ENCODE results near the gene C12orf76. TPM values are rescaled to one million over a fixed set of nuclear protein-coding genes. Genes with fewer than 3 reads are reported as not detected.
A peak's percentile ranks its signal among the peaks of the same experiment; 100 is the strongest.

Gene C12orf76
- total and polyA plus RNA-seq, 10 of the 15 experiments (the other 5 are each of a cell fraction or from before 2014, with no cell fraction given): 3.6 to 20.4 (median 10.7) TPM

DNA sequence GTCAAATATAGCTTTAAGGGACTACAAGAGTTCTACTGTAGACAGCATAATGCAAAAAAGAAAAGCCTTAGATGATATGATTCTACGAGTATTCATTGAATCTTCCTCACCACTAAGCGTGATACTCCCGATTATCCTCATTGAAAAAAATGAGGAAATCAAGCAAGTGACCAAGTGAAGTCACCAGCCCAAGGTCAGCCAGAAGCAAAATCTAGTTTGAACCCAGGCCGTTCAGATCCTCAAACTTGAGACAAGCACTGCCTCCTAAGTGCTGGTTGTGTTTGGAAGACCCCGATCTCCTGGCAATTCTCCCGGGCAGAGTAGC, 53.0 kb downstream of the C12orf76 start:
- in situ Hi-C loops (cut with MboI) (no loop called here), intact Hi-C loops (cut with micrococcal nuclease; ENCODE audit: unreplicated experiment) (no loop called here)
- Histone ChIP-seq H3K27me3 (replicated peaks in 1 of 2; ENCODE audit: control insufficient read depth in 2 of 2, insufficient read depth in 2 of 2, low read length in 1 of 2) (no peaks in the 10 kb centered on the region), H4K20me1 (ENCODE audit: control insufficient read depth, insufficient read depth) (no peaks in the 10 kb centered on the region), H3K79me2 (ENCODE audit: control insufficient read depth, insufficient read depth, low read length) (peaks cover 60% of the 10 kb centered on the region), H3K9ac (ENCODE audit: control insufficient read depth, insufficient read depth, low read length) (peak overlapping the region; percentile 89), H3K4me1 (ENCODE audit: control insufficient read depth, insufficient read depth, low read length) (peaks cover 5% of the 10 kb centered on the region; the same call in 1 of the 2 replicates), H3K36me3 (ENCODE audit: control insufficient read depth in 2 of 2, insufficient read depth in 2 of 2, low read length in 1 of 2) (peaks cover 0 to 6% of the 10 kb centered on the region in 2 experiments; a peak in 1 of 4 replicates), H3K4me3 (peak overlapping the region; percentile 86), H3K27ac (ENCODE audit: control insufficient read depth, insufficient read depth) (peak overlapping the region; percentile 87), H2AFZ (ENCODE audit: control insufficient read depth, low read depth, low read length) (no peak overlapping the region; the same call in 1 of the 2 replicates), H3K9me3 (replicated peaks; ENCODE audit: control insufficient read depth, insufficient read depth, low read length) (no peaks in the 10 kb centered on the region), H3K4me2 (ENCODE audit: control insufficient read depth, insufficient read depth) (peak overlapping the region; percentile 99)
- WGBS (ENCODE audit: insufficient coverage, insufficient replicate concordance, low lambda C conversion rate, missing lambda C conversion rate): 0% methylated on average over 6 of the region's 6 CpGs
- ChIA-PET POLR2A (interaction anchor here (0.8 to 2.0 kb wide), 3 partner anchors 9 to 22 kb away, joined by 3 to 16 read pairs (median 10); no protein-coding TSS in a partner anchor), RAD21 (ENCODE audit: unreplicated experiment) (interaction anchor here (2.0 to 3.5 kb wide), 4 partner anchors 9 to 28 kb away, joined by 4 to 17 read pairs (median 12); no protein-coding TSS in a partner anchor), CTCF (interaction anchor here (1.0 to 1.5 kb wide), 3 partner anchors 9 to 97 kb away, joined by 3 read pairs; no protein-coding TSS in a partner anchor), SMC1A (ENCODE audit: uncharacterized antibody, unreplicated experiment) (interaction anchor here (0.9 to 2.8 kb wide), 8 partner anchors 9 to 107 kb away, joined by 3 to 29 read pairs (median 4); no protein-coding TSS in a partner anchor)
- no TSS peak for BruUV-seq (replicated peaks)
- DNase-seq (ENCODE audit: low read depth, low spot score) (no peak), FAIRE-seq (no peak), ATAC-seq (no peak)
- TF ChIP-seq CREB1 (IDR thresholded peaks at IDR 0.05; ENCODE audit: low read depth): no peak
- TF ChIP-seq ZNF274 (IDR thresholded peaks at IDR 0.05; ENCODE audit: insufficient read depth, insufficient read length): no peak
- no peak for TF ChIP-seq HDAC2 (IDR thresholded peaks at IDR 0.05)
- TF ChIP-seq SREBF2 (IDR thresholded peaks at IDR 0.05; ENCODE audit: low read length): no peak
- no peak for TF ChIP-seq CHD4 (IDR thresholded peaks at IDR 0.05)
- TF ChIP-seq, protein P1, sequence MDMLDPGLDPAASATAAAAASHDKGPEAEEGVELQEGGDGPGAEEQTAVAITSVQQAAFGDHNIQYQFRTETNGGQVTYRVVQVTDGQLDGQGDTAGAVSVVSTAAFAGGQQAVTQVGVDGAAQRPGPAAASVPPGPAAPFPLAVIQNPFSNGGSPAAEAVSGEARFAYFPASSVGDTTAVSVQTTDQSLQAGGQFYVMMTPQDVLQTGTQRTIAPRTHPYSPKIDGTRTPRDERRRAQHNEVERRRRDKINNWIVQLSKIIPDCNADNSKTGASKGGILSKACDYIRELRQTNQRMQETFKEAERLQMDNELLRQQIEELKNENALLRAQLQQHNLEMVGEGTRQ (IDR thresholded peaks at IDR 0.05; ENCODE audit: borderline replicate concordance, low read depth, low read length): no peak
- TF ChIP-seq, protein P2, sequence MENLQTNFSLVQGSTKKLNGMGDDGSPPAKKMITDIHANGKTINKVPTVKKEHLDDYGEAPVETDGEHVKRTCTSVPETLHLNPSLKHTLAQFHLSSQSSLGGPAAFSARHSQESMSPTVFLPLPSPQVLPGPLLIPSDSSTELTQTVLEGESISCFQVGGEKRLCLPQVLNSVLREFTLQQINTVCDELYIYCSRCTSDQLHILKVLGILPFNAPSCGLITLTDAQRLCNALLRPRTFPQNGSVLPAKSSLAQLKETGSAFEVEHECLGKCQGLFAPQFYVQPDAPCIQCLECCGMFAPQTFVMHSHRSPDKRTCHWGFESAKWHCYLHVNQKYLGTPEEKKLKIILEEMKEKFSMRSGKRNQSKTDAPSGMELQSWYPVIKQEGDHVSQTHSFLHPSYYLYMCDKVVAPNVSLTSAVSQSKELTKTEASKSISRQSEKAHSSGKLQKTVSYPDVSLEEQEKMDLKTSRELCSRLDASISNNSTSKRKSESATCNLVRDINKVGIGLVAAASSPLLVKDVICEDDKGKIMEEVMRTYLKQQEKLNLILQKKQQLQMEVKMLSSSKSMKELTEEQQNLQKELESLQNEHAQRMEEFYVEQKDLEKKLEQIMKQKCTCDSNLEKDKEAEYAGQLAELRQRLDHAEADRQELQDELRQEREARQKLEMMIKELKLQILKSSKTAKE (IDR thresholded peaks at IDR 0.05; ENCODE audit: low read depth, poor library complexity, severe bottlenecking): no peak
- no peak for TF ChIP-seq HDGF (IDR thresholded peaks at IDR 0.05)
- no peak for TF ChIP-seq RELB (IDR thresholded peaks at IDR 0.05; ENCODE audit: low read depth)
- TF ChIP-seq FOS (IDR thresholded peaks at IDR 0.05; ENCODE audit: borderline replicate concordance, extremely low read depth, insufficient read length): no peak
- TF ChIP-seq POLR2A (IDR thresholded peaks at IDR 0.05; ENCODE audit: low read depth, low read length): no peak
- TF ChIP-seq SUZ12 (IDR thresholded peaks at IDR 0.05; ENCODE audit: unreplicated experiment): no peak

All from GM12878 (cell line).